A549 (cell line): ENCODE results near the gene PLCH1. TPM values are rescaled to one million over a fixed set of nuclear protein-coding genes. Genes with fewer than 3 reads are reported as not detected.

Experiments used
- ATAC-seq, 2 experiments: fragments of 200-7000 bp in 1 of 2; fragments of >200 bp in 1 of 2; cut with Nextera tagmentation in 1 of 2; cut with Tn5 transposase in 1 of 2; 3 replicates each; pipeline versions ENCODE4 v1.8.0 to v1.9.1; 2018 to 2020; ENCODE audit warnings: mild to moderate bottlenecking in 1 of 2, moderate library complexity in 1 of 2
- CTCF ChIA-PET: fragments of 300-600 bp; sonication (Branson Sonifier 250); formaldehyde crosslinking; extraction: SDS; loops from one replicate; lab custom pipeline; 2021; ENCODE audit warnings: antibody characterized with exemption, inconsistent platforms; lab: Yijun Ruan, JAX
- POLR2A ChIA-PET: fragments of 350-600 bp; formaldehyde crosslinking; extraction: SDS; loops from one replicate; lab custom pipeline; 2021; ENCODE audit warnings: antibody characterized with exemption, inconsistent platforms; lab: Yijun Ruan, JAX
- DNase-seq, 2 experiments: peaks; one replicate each; pipeline versions ENCODE4 v3.0.0 to v3.0.0-alpha.2; 2011 to 2016; ENCODE audit warnings: low read depth in 1 of 2, low spot score in 1 of 2
- FAIRE-seq: peaks from 2 replicates; lab custom pipeline; 2011; peaks lifted over from hg19 to GRCh38; lab: Jason Lieb, UNC
- H3K27ac ChIP-seq, 2 experiments: fragments of >200 bp; sonication (Bioruptor Twin); formaldehyde crosslinking; 3 replicates each; pipeline ENCODE4 v1.5.1; 2016 to 2017
- H3K4me1 ChIP-seq: fragments of >200 bp; sonication (Bioruptor Twin); formaldehyde crosslinking; 3 replicates; pipeline ENCODE4 v1.6.1; 2016
- H3K4me2 ChIP-seq: fragments of >200 bp; sonication (Bioruptor Twin); formaldehyde crosslinking; 3 replicates; pipeline ENCODE4 v1.6.1; 2016
- H3K4me3 ChIP-seq: fragments of >200 bp; sonication (Bioruptor Twin); formaldehyde crosslinking; 3 replicates; pipeline ENCODE4 v1.5.1; 2016
- H3K9me3 ChIP-seq: fragments of >200 bp; sonication (Bioruptor Twin); formaldehyde crosslinking; 3 replicates; pipeline ENCODE4 v1.6.1; 2016
- ATOH8 ChIP-seq: fragments of 250-450 bp; sonication (Bioruptor Pico); IDR thresholded peaks from 2 replicates; pipeline ENCODE4 v1.5.0; 2020; ENCODE audit warnings: low read depth, mild to moderate bottlenecking, moderate library complexity
- BCL3 ChIP-seq: fragments of >200 bp; sonication (Bioruptor Twin); formaldehyde crosslinking; IDR thresholded peaks from 3 replicates; pipeline ENCODE4 v1.6.1; 2016
- CEBPB ChIP-seq, 2 experiments: fragments of >200 bp in 1 of 2; sonication (Bioruptor Twin) in 1 of 2; formaldehyde crosslinking in 1 of 2; IDR thresholded peaks; 2 replicates each; pipeline ENCODE4 v1.6.1; 2012 to 2016
- CTCF ChIP-seq: fragments of >200 bp; sonication (Bioruptor Twin); formaldehyde crosslinking; IDR thresholded peaks from 3 replicates; pipeline ENCODE4 v1.5.1; 2016
- ESRRA ChIP-seq: fragments of 150-350 bp; IDR thresholded peaks from 2 replicates; pipeline ENCODE4 v1.6.1; 2014; ENCODE audit warnings: mild to moderate bottlenecking, low read length, borderline replicate concordance
- FOSB ChIP-seq: fragments of 250-450 bp; sonication (Bioruptor Pico); IDR thresholded peaks from 2 replicates; pipeline ENCODE4 v1.5.0; 2020; ENCODE audit warnings: mild to moderate bottlenecking, moderate library complexity
- GATA3 ChIP-seq: IDR thresholded peaks from 2 replicates; pipeline ENCODE4 v1.6.1; 2012; ENCODE audit warnings: borderline replicate concordance
- HES2 ChIP-seq: fragments of >200 bp; sonication (Bioruptor Twin); formaldehyde crosslinking; IDR thresholded peaks from 2 replicates; pipeline ENCODE4 v1.6.1; 2016
- HEYL ChIP-seq: fragments of 250-450 bp; sonication (Bioruptor Pico); IDR thresholded peaks from 2 replicates; pipeline ENCODE4 v1.8.0; 2021; ENCODE audit warnings: mild to moderate bottlenecking, moderate library complexity
- MAX ChIP-seq: IDR thresholded peaks from 2 replicates; pipeline ENCODE4 v1.6.1; 2012
- PBX3 ChIP-seq: IDR thresholded peaks from 2 replicates; pipeline ENCODE4 v1.6.1; 2012
- POLR2AphosphoS2 ChIP-seq: conservative IDR thresholded peaks from 2 replicates; pipeline ENCODE4 v1.6.1; 2012; ENCODE audit warnings: low read length, improper control_type of control experiment, inconsistent platforms
- RAD21 ChIP-seq, 2 experiments: fragments of >200 bp in 1 of 2; sonication (Bioruptor Twin) in 1 of 2; formaldehyde crosslinking in 1 of 2; IDR thresholded peaks in 1 of 2; conservative IDR thresholded peaks in 1 of 2; 2 replicates in 1 of 2; 3 replicates in 1 of 2; pipeline ENCODE4 v1.6.1; 2012 to 2018; ENCODE audit warnings: inconsistent platforms in 1 of 2
- RCOR1 ChIP-seq: fragments of 150-350 bp; IDR thresholded peaks from 2 replicates; pipeline ENCODE4 v1.6.1; 2014; ENCODE audit warnings: antibody characterized with exemption, low read length, low read depth
- SMC3 ChIP-seq: fragments of >200 bp; sonication (Bioruptor Twin); formaldehyde crosslinking; IDR thresholded peaks from 3 replicates; pipeline ENCODE4 v1.6.1; 2018; ENCODE audit warnings: inconsistent platforms
- WGBS: methylation state at CpG from one replicate; pipeline ENCODE4 v1.1.6; 2017; ENCODE audit errors: missing lambda C conversion rate; 5-methylcytosine and 5-hydroxymethylcytosine counted together
- polyA plus RNA-seq, 4 experiments: library from polyadenylated mRNA; depleted of rRNA in 3 of 4; stranded (reverse); fragments of >200 nt; fragmentation: RNase III in 1 of 4; extraction: RNeasy Plus Mini Kit Qiagen cat#74134 plus additional on column Dnase treatment in 1 of 4; gene quantifications; 2 replicates in 3 of 4; 3 replicates in 1 of 4; pipeline ENCODE4 v1.2.3, GENCODE V29; 2011 to 2017

The PLCH1 gene
- polyA plus RNA-seq, 2 of the 4 experiments (the other 2 are of a cell fraction) = 2.1 to 11.1 TPM

- no peak for TF ChIP-seq FOSB
- TF ChIP-seq CEBPB (IDR thresholded peaks at IDR 0.05) = no peak
- peak; percentile 93 for TF ChIP-seq SMC3
- no peak for TF ChIP-seq PBX3
- peak; percentile 88 to 92 for TF ChIP-seq RAD21 (conservative IDR thresholded peaks at IDR 0.05 in 1 of 2, IDR thresholded peaks at IDR 0.05 in 1 of 2)
- peak; percentile 79 for TF ChIP-seq CTCF
- TF ChIP-seq POLR2AphosphoS2 = no peak
- Histone ChIP-seq H3K4me2 (peak overlapping the region; percentile 35; the same call in 1 of the 3 replicates), H3K9me3 (no peaks in the 10 kb centered on the region), H3K27ac (no peak overlapping the region; a peak in 1 of 6 replicates), H3K4me3 (no peak overlapping the region), H3K4me1 (peaks cover 6% of the 10 kb centered on the region; the same call in 1 of the 3 replicates)
- 18% methylated on average over 5 of the region's 5 CpGs for WGBS
- peak; percentile 59 to 83; a peak in 4 of 6 replicates for ATAC-seq
- peak; percentile 70 for FAIRE-seq
- peak; percentile 36 to 63 for DNase-seq
- ChIA-PET POLR2A (interaction anchor here (1.0 to 1.3 kb wide), 2 partner anchors 319 to 349 kb away, joined by 3 read pairs; no protein-coding TSS in a partner anchor), CTCF (interaction anchor here (0.5 to 8.8 kb wide), 39 partner anchors 8 to 509 kb away, joined by 3 to 192 read pairs (median 4); no protein-coding TSS in a partner anchor)
Measured at GRCh38 chr3:155701882-155702465, 42.9 kb downstream of the PLCH1 start.

- peaks cover 6% of the 10 kb centered on the region; the same call in 1 of the 3 replicates for H3K4me1 ChIP-seq
- no peak for TF ChIP-seq ESRRA
- no peak for TF ChIP-seq ATOH8 (CRISPR knock-in tag)
- TF ChIP-seq GATA3 = no peak
- no peak for TF ChIP-seq SMC3
- no peak for TF ChIP-seq BCL3
- TF ChIP-seq POLR2AphosphoS2 = no peak
- no peak for TF ChIP-seq MAX
- no peak for TF ChIP-seq HES2
- TF ChIP-seq HEYL (CRISPR knock-in tag) = no peak
- no peak for TF ChIP-seq RCOR1
- TF ChIP-seq, all 56 proteins: peak for 0
- H3K4me2 ChIP-seq = no peak overlapping the region
- H3K9me3 ChIP-seq = no peaks in the 10 kb centered on the region
- H3K4me3 ChIP-seq = no peak overlapping the region
- FAIRE-seq = no peak
- POLR2A ChIA-PET = no interaction called here
- 96% methylated on average over 2 of the region's 2 CpGs for WGBS
- H3K27ac ChIP-seq = no peak overlapping the region
- CTCF ChIA-PET = interaction anchor here (1.0 to 1.8 kb wide), 3 partner anchors 9 to 341 kb away, joined by 3 to 10 read pairs (median 3); no protein-coding TSS in a partner anchor
- no peak for ATAC-seq
- DNase-seq = no peak
Measured at GRCh38 chr3:155697542-155697941, 47.3 kb downstream of the PLCH1 start.

- Histone ChIP-seq H3K27ac (no peak overlapping the region), H3K4me2 (no peak overlapping the region), H3K9me3 (no peaks in the 10 kb centered on the region), H3K4me1 (no peaks in the 10 kb centered on the region), H3K4me3 (no peak overlapping the region)
- ChIA-PET CTCF (interaction anchor here (1.1 to 1.2 kb wide), 2 partner anchors 308 to 337 kb away, joined by 3 to 7 read pairs; no protein-coding TSS in a partner anchor), POLR2A (no interaction called here)
- FAIRE-seq (no peak), DNase-seq (no peak), ATAC-seq (no peak)
- no peak for TF ChIP-seq HEYL (CRISPR knock-in tag)
Measured at GRCh38 chr3:155690921-155691320, 54.0 kb downstream of the PLCH1 start.
